Spleen (tissue), 11 donors: Measurements from ENCODE around the gene RHOBTB3. TPM values are rescaled to one million over a fixed set of nuclear protein-coding genes. Genes with fewer than 3 reads are reported as not detected.
"Not testable (repeated sequence)": the region's sequence is repeated elsewhere in the genome, so short reads cannot be mapped to it uniquely, and the experiment has no call there.

Source experiments
- DNase-seq: peaks from one replicate; pipeline ENCODE4 v3.0.0-alpha.2; 2020
- H3K27ac ChIP-seq, 8 donors: fragments of 200-600 bp; sonication (generic) in 7 of 8; 1 replicate in 4 of 8; 2 replicates in 4 of 8; pipeline versions ENCODE4 v1.5.0 to v1.8.0; 2016 to 2021; ENCODE audit warnings: inconsistent platforms in 4 of 8, mild to moderate bottlenecking in 4 of 8, moderate library complexity in 1 of 8
- H3K27me3 ChIP-seq, 7 donors: fragments of 200-600 bp; sonication (generic) in 6 of 7; replicated peaks in 1 of 7; 1 replicate in 4 of 7; 2 replicates in 3 of 7; pipeline versions ENCODE4 v1.5.0 to v1.8.0; 2016 to 2021; ENCODE audit warnings: inconsistent platforms in 3 of 7, mild to moderate bottlenecking in 1 of 7
- H3K36me3 ChIP-seq, 6 donors: fragments of 200-600 bp; sonication (generic) in 5 of 6; 1 replicate in 4 of 6; 2 replicates in 2 of 6; pipeline versions ENCODE4 v1.5.0 to v1.8.0; 2016 to 2021; ENCODE audit warnings: inconsistent platforms in 2 of 6
- H3K4me1 ChIP-seq, 6 donors: fragments of 200-600 bp; sonication (generic) in 5 of 6; 1 replicate in 3 of 6; 2 replicates in 3 of 6; pipeline versions ENCODE4 v1.5.0 to v1.8.0; 2016 to 2021; ENCODE audit warnings: inconsistent platforms in 3 of 6
- H3K4me3 ChIP-seq, 8 donors: fragments of 200-600 bp; sonication (generic) in 7 of 8; 1 replicate in 4 of 8; 2 replicates in 4 of 8; pipeline versions ENCODE4 v1.5.0 to v1.8.0; 2016 to 2021; ENCODE audit warnings: inconsistent platforms in 4 of 8, mild to moderate bottlenecking in 4 of 8, moderate library complexity in 2 of 8
- H3K9me3 ChIP-seq, 8 donors: fragments of 200-600 bp; sonication (generic) in 7 of 8; 1 replicate in 4 of 8; 2 replicates in 4 of 8; pipeline versions ENCODE4 v1.5.0 to v1.8.0; 2016 to 2021; ENCODE audit warnings: inconsistent platforms in 4 of 8
- CTCF ChIP-seq, 11 experiments: fragments of 200-600 bp in 7 of 11; fragments of 450-650 bp in 4 of 11; sonication (generic) in 4 of 11; IDR thresholded peaks in 8 of 11; conservative IDR thresholded peaks in 3 of 11; 1 replicate in 7 of 11; 2 replicates in 4 of 11; pipeline versions ENCODE4 v1.4.0 to v1.8.0; 2016 to 2021; ENCODE audit warnings: antibody characterized with exemption in 11 of 11, inconsistent platforms in 4 of 11, mild to moderate bottlenecking in 1 of 11
- POLR2A ChIP-seq, 3 donors: fragments of 450-650 bp; IDR thresholded peaks; one replicate each; pipeline ENCODE4 v1.5.1; 2017; ENCODE audit warnings: antibody characterized with exemption in 3 of 3, mild to moderate bottlenecking in 1 of 3
- POLR2AphosphoS5 ChIP-seq, 3 donors: sonication (generic); formaldehyde crosslinking; IDR thresholded peaks; one replicate each; pipeline ENCODE4 v1.5.1; 2017; ENCODE audit warnings: antibody characterized with exemption in 3 of 3
- WGBS, 5 donors: extraction: QIAGEN DNeasy Blood & Tissue Kit in 3 of 5; methylation state at CpG; one replicate each; pipeline versions ENCODE4 v1.1.5 to v1.1.7; 2013 to 2018; 5-methylcytosine and 5-hydroxymethylcytosine counted together
- intact Hi-C: fragments of 100-400 bp; cut with DNase I; formaldehyde crosslinking; loops from one replicate; pipeline ENCODE4 v1.15.0; 2023; ENCODE audit warnings: low total_unique reads
- polyA plus RNA-seq, 3 donors: library from polyadenylated mRNA; stranded (reverse); fragments of 200-250 nt; gene quantifications; one replicate each; pipeline ENCODE4 v1.2.1, GENCODE V29; 2013
- total RNA-seq, 7 donors: library from RNA; depleted of rRNA in 3 of 7; stranded (reverse); fragments of >200 nt in 3 of 7; fragmentation: NEBNext Ultra II Directional in 4 of 7; extraction: Animal tissue kit (Norgen Biotek cat#: 25700) in 4 of 7; gene quantifications; one replicate each; pipeline versions ENCODE4 v1.1.0 to v1.2.1, GENCODE V29; 2016 to 2021
- donor health status: healthy with polysubstance abuse.
- donor health status: DM: no; HTN: no; CAD: no; lungs with moderate emphysema.
- donor health status: DM: no; HTN: no; CAD: no.
- donor health status: Bipolar disorder and iron deficiency.
- donor health status: healthy.
- donor health status: DM: no; HTN: no; CAD: no.
- donor health status: DM: yes; HTN: yes; CAD: no.

RHOBTB3 gene
- total and polyA plus RNA-seq, 10 donors, result 4.5 to 71.1 (median 38.4) TPM

- peaks cover 0 to 4% (median 0%) of the 10 kb centered on the region in 6 donors for H3K4me1 ChIP-seq
- no peaks in the 10 kb centered on the region for H3K9me3 ChIP-seq
- no peak overlapping the region for H3K4me3 ChIP-seq
- H3K27me3 ChIP-seq, result no peaks in the 10 kb centered on the region
- TF ChIP-seq CTCF (IDR thresholded peaks at IDR 0.05 in 8 of 11, conservative IDR thresholded peaks at IDR 0.05 in 3 of 11) (no peak), POLR2AphosphoS5 (IDR thresholded peaks at IDR 0.05) (no peak), POLR2A (IDR thresholded peaks at IDR 0.05) (no peak)
- H3K27ac ChIP-seq, result no peak overlapping the region
- intact Hi-C loops, result no loop called here
- 89 to 96% (median 94%) methylated on average over 7 of the region's 7 CpGs for WGBS, 5 donors
- DNase-seq, result no peak
- no peaks in the 10 kb centered on the region for H3K36me3 ChIP-seq
Observed at GRCh38 chr5:95708876-95709275, 22.3 kb upstream of the RHOBTB3 start.

- Histone ChIP-seq H3K27me3 (no peaks in the 10 kb centered on the region), H3K4me3 (no peak overlapping the region), H3K9me3 (no peaks in the 10 kb centered on the region), H3K4me1 (peaks cover 0 to 11% (median 0%) of the 10 kb centered on the region in 6 donors), H3K36me3 (no peaks in the 10 kb centered on the region), H3K27ac (no peak overlapping the region)
- WGBS, 5 donors, result 73 to 86% (median 84%) methylated on average over 15 of the region's 15 CpGs
- TF ChIP-seq POLR2AphosphoS5 (IDR thresholded peaks at IDR 0.05) (no peak), POLR2A (IDR thresholded peaks at IDR 0.05) (no peak), CTCF (IDR thresholded peaks at IDR 0.05 in 8 of 11, conservative IDR thresholded peaks at IDR 0.05 in 3 of 11) (no peak)
- no peak for DNase-seq
- intact Hi-C loops, result no loop called here
Observed at GRCh38 chr5:95709967-95710650, 21.0 kb upstream of the RHOBTB3 start.

GRCh38 chr5:95710651-95711500, 20.3 kb upstream of the RHOBTB3 start:
- H3K4me3 ChIP-seq, H3K27ac ChIP-seq, H3K9me3 ChIP-seq, H3K27me3 ChIP-seq, H3K36me3 ChIP-seq, intact Hi-C loops, DNase-seq: not testable (repeated sequence)
- 82 to 94% (median 89%) methylated on average over 23 of the region's 23 CpGs for WGBS, 5 donors
- H3K4me1 ChIP-seq, result peaks cover 0 to 11% (median 0%) of the 10 kb centered on the region in 6 donors

GRCh38 chr5:95711501-95712346, 19.4 kb upstream of the RHOBTB3 start:
- Histone ChIP-seq H3K27me3 (no peaks in the 10 kb centered on the region), H3K9me3 (no peaks in the 10 kb centered on the region), H3K4me1 (peaks cover 0 to 11% (median 0%) of the 10 kb centered on the region in 6 donors), H3K36me3 (no peaks in the 10 kb centered on the region), H3K4me3 (no peak overlapping the region), H3K27ac (no peak overlapping the region)
- TF ChIP-seq POLR2A (IDR thresholded peaks at IDR 0.05) (no peak), POLR2AphosphoS5 (IDR thresholded peaks at IDR 0.05) (no peak), CTCF (IDR thresholded peaks at IDR 0.05 in 8 of 11, conservative IDR thresholded peaks at IDR 0.05 in 3 of 11) (no peak)
- intact Hi-C loops, result no loop called here
- no peak for DNase-seq
- 90 to 95% (median 94%) methylated on average over 27 of the region's 27 CpGs for WGBS, 5 donors
